ENCODE results near the gene PPM1A. TPM values are rescaled to one million over a fixed set of nuclear protein-coding genes. Genes with fewer than 3 reads are reported as not detected.

The PPM1A gene
- total RNA-seq, 1 experiment from 2014 or later = 69.3 TPM

GRCh38 chr14:60323199-60323896 is 74.3 kb downstream of the PPM1A start:
- no peak for TF ChIP-seq EZH2phosphoT487 (IDR thresholded peaks at IDR 0.05; ENCODE audit: borderline replicate concordance, low read length)
- TF ChIP-seq EZH2 (IDR thresholded peaks at IDR 0.05; ENCODE audit: low read length, unreplicated experiment) = no peak
- TF ChIP-seq CTCF (conservative IDR thresholded peaks at IDR 0.05; ENCODE audit: low read depth, low read length) = no peak
- Histone ChIP-seq H3K4me2 (ENCODE audit: low read length) (no peak overlapping the region), H3K27ac (ENCODE audit: low read length) (no peak overlapping the region), H3K27me3 (ENCODE audit: low read length) (peaks cover 37% of the 10 kb centered on the region), H3K9me2 (replicated peaks; ENCODE audit: low read length) (no peaks in the 10 kb centered on the region), H3K79me2 (ENCODE audit: low read length) (no peaks in the 10 kb centered on the region), H3K4me3 (ENCODE audit: low read length) (no peak overlapping the region), H3F3A (ENCODE audit: low read length, unreplicated experiment) (no peaks in the 10 kb centered on the region), H3K9me3 (ENCODE audit: low read length) (no peaks in the 10 kb centered on the region), H3K9ac (ENCODE audit: low read length) (no peak overlapping the region), H2AFZ (ENCODE audit: low read length) (peak overlapping the region; percentile 1; the same call in 1 of the 2 replicates), H3K4me1 (ENCODE audit: insufficient read depth, low read length) (no peaks in the 10 kb centered on the region), H3K36me3 (ENCODE audit: low read depth, low read length) (no peaks in the 10 kb centered on the region), H4K20me1 (ENCODE audit: low read length) (no peaks in the 10 kb centered on the region)
- no TSS peak for BruUV-seq (replicated peaks)
- intact Hi-C loops (cut with micrococcal nuclease) = no loop called here
- POLR2A ChIA-PET (ENCODE audit: unreplicated experiment) = interaction anchor here (0.6 kb wide), 1 partner anchor 27 kb away, joined by 13 read pairs; no protein-coding TSS in a partner anchor
- CTCF ChIA-PET = no interaction called here
- ATAC-seq (peak; percentile 18; the same call in 1 of the 2 replicates), DNase-seq (peak; percentile 49)

GRCh38 chr14:60324837-60325236 is 75.8 kb downstream of the PPM1A start:
- no peaks in the 10 kb centered on the region for H3K36me3 ChIP-seq (ENCODE audit: low read depth, low read length)
- BruUV-seq (replicated peaks) = no TSS peak
- ChIA-PET POLR2A (ENCODE audit: unreplicated experiment) (no interaction called here), CTCF (interaction anchor here (0.6 kb wide), 1 partner anchor 23 kb away, joined by 4 read pairs; no protein-coding TSS in a partner anchor)
- H3K27ac ChIP-seq (ENCODE audit: low read length) = no peak overlapping the region
- DNase-seq (no peak), ATAC-seq (no peak)
- H3K4me3 ChIP-seq (ENCODE audit: low read length) = no peak overlapping the region
- no peaks in the 10 kb centered on the region for H3F3A ChIP-seq (ENCODE audit: low read length, unreplicated experiment)
- H4K20me1 ChIP-seq (ENCODE audit: low read length) = no peaks in the 10 kb centered on the region
- no peaks in the 10 kb centered on the region for H3K79me2 ChIP-seq (ENCODE audit: low read length)
- H3K9ac ChIP-seq (ENCODE audit: low read length) = no peak overlapping the region
- intact Hi-C loops (cut with micrococcal nuclease) = no loop called here
- peaks cover 37% of the 10 kb centered on the region for H3K27me3 ChIP-seq (ENCODE audit: low read length)
- H3K9me2 ChIP-seq (replicated peaks; ENCODE audit: low read length) = no peaks in the 10 kb centered on the region
- H3K4me2 ChIP-seq (ENCODE audit: low read length) = no peak overlapping the region
- no peaks in the 10 kb centered on the region for H3K9me3 ChIP-seq (ENCODE audit: low read length)
- H3K4me1 ChIP-seq (ENCODE audit: insufficient read depth, low read length) = no peaks in the 10 kb centered on the region
- TF ChIP-seq EZH2phosphoT487 (IDR thresholded peaks at IDR 0.05; ENCODE audit: borderline replicate concordance, low read length) = no peak
- no peak for TF ChIP-seq EZH2 (IDR thresholded peaks at IDR 0.05; ENCODE audit: low read length, unreplicated experiment)
- no peak for TF ChIP-seq CTCF (conservative IDR thresholded peaks at IDR 0.05; ENCODE audit: low read depth, low read length)
- no peak overlapping the region for H2AFZ ChIP-seq (ENCODE audit: low read length)

DNA sequence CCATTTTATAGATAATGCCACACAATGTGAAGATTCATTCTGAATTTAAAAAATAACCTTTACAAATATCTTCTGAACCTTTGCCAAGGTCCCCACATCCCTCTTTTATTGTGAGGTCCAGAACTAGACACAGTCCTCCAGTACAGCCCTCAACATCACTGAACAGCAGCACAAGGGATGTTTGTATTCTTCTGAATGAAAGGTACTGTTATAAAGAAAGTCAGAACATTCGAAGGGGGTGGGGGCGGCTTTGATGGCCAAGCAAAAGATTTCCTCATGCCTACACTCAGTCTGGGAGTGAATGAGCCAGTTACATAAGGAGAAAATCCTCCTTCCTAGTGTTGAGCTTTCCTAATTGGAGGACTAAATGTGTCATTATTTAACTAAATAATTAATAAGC is 77.3 kb downstream of the PPM1A start:
- H3K9me2 ChIP-seq (replicated peaks; ENCODE audit: low read length) = no peaks in the 10 kb centered on the region
- no peaks in the 10 kb centered on the region for H3K9me3 ChIP-seq (ENCODE audit: low read length)
- H3F3A ChIP-seq (ENCODE audit: low read length, unreplicated experiment) = no peaks in the 10 kb centered on the region
- no peak overlapping the region for H3K27ac ChIP-seq (ENCODE audit: low read length)
- no peaks in the 10 kb centered on the region for H3K4me1 ChIP-seq (ENCODE audit: insufficient read depth, low read length)
- peaks cover 28% of the 10 kb centered on the region for H3K27me3 ChIP-seq (ENCODE audit: low read length)
- ATAC-seq = no peak
- H2AFZ ChIP-seq (ENCODE audit: low read length) = no peak overlapping the region
- H3K4me2 ChIP-seq (ENCODE audit: low read length) = no peak overlapping the region
- no peaks in the 10 kb centered on the region for H4K20me1 ChIP-seq (ENCODE audit: low read length)
- POLR2A ChIA-PET (ENCODE audit: unreplicated experiment) = no interaction called here
- H3K79me2 ChIP-seq (ENCODE audit: low read length) = no peaks in the 10 kb centered on the region
- BruUV-seq (replicated peaks) = no TSS peak
- intact Hi-C loops (cut with micrococcal nuclease) = no loop called here
- CTCF ChIA-PET = no interaction called here
- H3K9ac ChIP-seq (ENCODE audit: low read length) = no peak overlapping the region
- DNase-seq = no peak
- H3K4me3 ChIP-seq (ENCODE audit: low read length) = no peak overlapping the region
- no peaks in the 10 kb centered on the region for H3K36me3 ChIP-seq (ENCODE audit: low read depth, low read length)
- TF ChIP-seq CTCF (conservative IDR thresholded peaks at IDR 0.05; ENCODE audit: low read depth, low read length) (no peak), EZH2 (IDR thresholded peaks at IDR 0.05; ENCODE audit: low read length, unreplicated experiment) (no peak), EZH2phosphoT487 (IDR thresholded peaks at IDR 0.05; ENCODE audit: borderline replicate concordance, low read length) (no peak)

Measured in PC-3 (cell line).